ENCODE measurements around the gene TMEM134. TPM values are rescaled to one million over a fixed set of nuclear protein-coding genes. Genes with fewer than 3 reads are reported as not detected.

The TMEM134 gene
- total RNA-seq, 1 experiment from 2014 or later = 99.7 TPM

- H3K27ac ChIP-seq (ENCODE audit: low read length) = no peak overlapping the region
- no peak overlapping the region for H3K4me2 ChIP-seq (ENCODE audit: low read depth, low read length, poor library complexity, severe bottlenecking)
- DNase-seq = no peak
- H3K36me3 ChIP-seq (ENCODE audit: insufficient read depth, low read length) = no peaks in the 10 kb centered on the region
- H4K20me1 ChIP-seq (ENCODE audit: insufficient read depth, low read depth, low read length) = no peaks in the 10 kb centered on the region
- H2AFZ ChIP-seq (ENCODE audit: low read length) = no peak overlapping the region
- H3K27me3 ChIP-seq (ENCODE audit: low read length) = no peaks in the 10 kb centered on the region; the same call in 1 of the 2 replicates
- H3K9me3 ChIP-seq (ENCODE audit: low read length) = no peaks in the 10 kb centered on the region
- no peak overlapping the region for H3K4me3 ChIP-seq (ENCODE audit: low read length)
- H3K4me1 ChIP-seq (ENCODE audit: low read length) = peaks cover 27% of the 10 kb centered on the region
- no peak overlapping the region for H3K9ac ChIP-seq (ENCODE audit: low read length)
- peaks cover 6% of the 10 kb centered on the region for H3K79me2 ChIP-seq (ENCODE audit: low read length)
- no peaks in the 10 kb centered on the region for H3K9me2 ChIP-seq (replicated peaks; ENCODE audit: insufficient read depth, low read length)
These were observed 45.0 kb downstream of the TMEM134 start for GRCh38 chr11:67423891-67424613.

DNA sequence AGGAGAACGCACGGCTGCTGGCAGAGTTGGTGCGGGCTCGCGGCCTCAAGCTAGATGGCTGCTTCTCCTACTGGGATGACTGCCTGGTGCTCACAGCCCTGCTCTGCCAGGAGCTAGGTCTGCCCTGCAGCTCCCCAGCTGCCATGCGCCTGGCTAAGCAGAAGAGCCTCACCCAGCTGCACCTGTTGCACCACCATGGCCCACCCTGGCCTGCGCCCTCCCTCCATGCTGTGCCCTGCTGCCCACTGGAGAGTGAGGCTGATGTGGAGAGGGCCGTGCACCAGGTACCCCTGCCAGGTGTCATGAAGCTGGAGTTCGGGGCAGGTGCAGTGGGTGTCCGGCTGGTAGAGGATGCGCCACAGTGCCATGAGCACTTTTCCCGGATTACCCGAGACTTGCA lies 45.6 kb downstream of the TMEM134 start:
- Histone ChIP-seq H3K4me2 (ENCODE audit: low read depth, low read length, poor library complexity, severe bottlenecking) (no peak overlapping the region), H4K20me1 (ENCODE audit: insufficient read depth, low read depth, low read length) (no peaks in the 10 kb centered on the region), H3K4me3 (ENCODE audit: low read length) (no peak overlapping the region), H3K9me2 (replicated peaks; ENCODE audit: insufficient read depth, low read length) (no peaks in the 10 kb centered on the region), H3K27me3 (ENCODE audit: low read length) (no peaks in the 10 kb centered on the region; the same call in 1 of the 2 replicates), H3K9ac (ENCODE audit: low read length) (no peak overlapping the region), H3K27ac (ENCODE audit: low read length) (no peak overlapping the region), H3K4me1 (ENCODE audit: low read length) (peaks cover 33% of the 10 kb centered on the region), H3K9me3 (ENCODE audit: low read length) (no peaks in the 10 kb centered on the region), H3K36me3 (ENCODE audit: insufficient read depth, low read length) (no peaks in the 10 kb centered on the region), H3K79me2 (ENCODE audit: low read length) (peaks cover under 1% of the 10 kb centered on the region), H2AFZ (ENCODE audit: low read length) (no peak overlapping the region)
- no peak for DNase-seq

GRCh38 chr11:67422891-67423290 lies 46.2 kb downstream of the TMEM134 start:
- Histone ChIP-seq H3K4me1 (ENCODE audit: low read length) (peaks cover 35% of the 10 kb centered on the region), H3K79me2 (ENCODE audit: low read length) (no peaks in the 10 kb centered on the region), H3K9me2 (replicated peaks; ENCODE audit: insufficient read depth, low read length) (no peaks in the 10 kb centered on the region), H3K9me3 (ENCODE audit: low read length) (no peaks in the 10 kb centered on the region), H4K20me1 (ENCODE audit: insufficient read depth, low read depth, low read length) (no peaks in the 10 kb centered on the region), H2AFZ (ENCODE audit: low read length) (no peak overlapping the region), H3K36me3 (ENCODE audit: insufficient read depth, low read length) (no peaks in the 10 kb centered on the region), H3K27me3 (ENCODE audit: low read length) (no peaks in the 10 kb centered on the region; the same call in 1 of the 2 replicates), H3K9ac (ENCODE audit: low read length) (no peak overlapping the region), H3K4me3 (ENCODE audit: low read length) (no peak overlapping the region), H3K27ac (ENCODE audit: low read length) (no peak overlapping the region), H3K4me2 (ENCODE audit: low read depth, low read length, poor library complexity, severe bottlenecking) (no peak overlapping the region)
- DNase-seq = no peak

- Histone ChIP-seq H3K9ac (ENCODE audit: low read length) (no peak overlapping the region), H3K9me2 (replicated peaks; ENCODE audit: insufficient read depth, low read length) (no peaks in the 10 kb centered on the region), H2AFZ (ENCODE audit: low read length) (no peak overlapping the region), H3K36me3 (ENCODE audit: insufficient read depth, low read length) (no peaks in the 10 kb centered on the region), H3K27ac (ENCODE audit: low read length) (no peak overlapping the region), H3K4me3 (ENCODE audit: low read length) (no peak overlapping the region), H3K4me1 (ENCODE audit: low read length) (peaks cover 38% of the 10 kb centered on the region), H3K9me3 (ENCODE audit: low read length) (no peaks in the 10 kb centered on the region), H3K4me2 (ENCODE audit: low read depth, low read length, poor library complexity, severe bottlenecking) (peak overlapping the region; percentile 78), H3K27me3 (ENCODE audit: low read length) (no peaks in the 10 kb centered on the region; the same call in 1 of the 2 replicates), H4K20me1 (ENCODE audit: insufficient read depth, low read depth, low read length) (no peaks in the 10 kb centered on the region), H3K79me2 (ENCODE audit: low read length) (no peaks in the 10 kb centered on the region)
- no peak for DNase-seq
These were observed 47.5 kb downstream of the TMEM134 start for GRCh38 chr11:67421430-67422031.

- Histone ChIP-seq H2AFZ (ENCODE audit: low read length) (no peak overlapping the region), H3K9me2 (replicated peaks; ENCODE audit: insufficient read depth, low read length) (no peaks in the 10 kb centered on the region), H3K27ac (ENCODE audit: low read length) (no peak overlapping the region), H3K4me2 (ENCODE audit: low read depth, low read length, poor library complexity, severe bottlenecking) (peak overlapping the region; percentile 78), H3K79me2 (ENCODE audit: low read length) (no peaks in the 10 kb centered on the region), H3K9ac (ENCODE audit: low read length) (peak overlapping the region; percentile 75), H3K36me3 (ENCODE audit: insufficient read depth, low read length) (no peaks in the 10 kb centered on the region), H4K20me1 (ENCODE audit: insufficient read depth, low read depth, low read length) (no peaks in the 10 kb centered on the region), H3K9me3 (ENCODE audit: low read length) (no peaks in the 10 kb centered on the region), H3K4me3 (ENCODE audit: low read length) (peak overlapping the region; percentile 65), H3K4me1 (ENCODE audit: low read length) (peaks cover 40% of the 10 kb centered on the region), H3K27me3 (ENCODE audit: low read length) (no peaks in the 10 kb centered on the region; the same call in 1 of the 2 replicates)
- DNase-seq = peak; percentile 98
These were observed 48.2 kb downstream of the TMEM134 start for GRCh38 chr11:67420646-67421429.

- Histone ChIP-seq H3K27me3 (ENCODE audit: low read length) (no peaks in the 10 kb centered on the region; the same call in 1 of the 2 replicates), H3K36me3 (ENCODE audit: insufficient read depth, low read length) (no peaks in the 10 kb centered on the region), H3K9me2 (replicated peaks; ENCODE audit: insufficient read depth, low read length) (no peaks in the 10 kb centered on the region), H2AFZ (ENCODE audit: low read length) (no peak overlapping the region), H3K27ac (ENCODE audit: low read length) (no peak overlapping the region), H3K9ac (ENCODE audit: low read length) (peak overlapping the region; percentile 75), H4K20me1 (ENCODE audit: insufficient read depth, low read depth, low read length) (no peaks in the 10 kb centered on the region), H3K9me3 (ENCODE audit: low read length) (no peaks in the 10 kb centered on the region), H3K4me2 (ENCODE audit: low read depth, low read length, poor library complexity, severe bottlenecking) (peak overlapping the region; percentile 78), H3K79me2 (ENCODE audit: low read length) (no peaks in the 10 kb centered on the region), H3K4me1 (ENCODE audit: low read length) (peaks cover 40% of the 10 kb centered on the region), H3K4me3 (ENCODE audit: low read length) (peak overlapping the region; percentile 65)
- no peak for DNase-seq
These were observed 48.9 kb downstream of the TMEM134 start for GRCh38 chr11:67420147-67420645.

GRCh38 chr11:67419325-67420049 lies 49.6 kb downstream of the TMEM134 start:
- H3K27ac ChIP-seq (ENCODE audit: low read length) = no peak overlapping the region

More at GRCh38 chr11:67419325-67420049, 49.6 kb downstream of the TMEM134 start:
- Histone ChIP-seq H3K4me3 (ENCODE audit: low read length) (peak overlapping the region; percentile 10; the same call in 1 of the 2 replicates), H2AFZ (ENCODE audit: low read length) (0 out of 2 replicates have a peak overlapping the region, but pooled peaks have one; percentile 10), H3K9me3 (ENCODE audit: low read length) (no peaks in the 10 kb centered on the region), H4K20me1 (ENCODE audit: insufficient read depth, low read depth, low read length) (no peaks in the 10 kb centered on the region), H3K9ac (ENCODE audit: low read length) (peak overlapping the region; percentile 75), H3K36me3 (ENCODE audit: insufficient read depth, low read length) (no peaks in the 10 kb centered on the region), H3K79me2 (ENCODE audit: low read length) (no peaks in the 10 kb centered on the region), H3K4me1 (ENCODE audit: low read length) (peaks cover 40% of the 10 kb centered on the region), H3K4me2 (ENCODE audit: low read depth, low read length, poor library complexity, severe bottlenecking) (peak overlapping the region; percentile 78), H3K9me2 (replicated peaks; ENCODE audit: insufficient read depth, low read length) (no peaks in the 10 kb centered on the region), H3K27me3 (ENCODE audit: low read length) (no peaks in the 10 kb centered on the region; the same call in 1 of the 2 replicates)
- no peak for DNase-seq
